ENCODE data around the gene ESR2.
"Not testable (repeated sequence)": the region's sequence is repeated elsewhere in the genome, so short reads cannot be mapped to it uniquely, and the experiment has no call there.

The ESR2 gene

GRCh38 chr14:64091217-64091616 lies 203.0 kb downstream of the ESR2 start:
- no peak for DNase-seq (ENCODE audit: low read depth, low spot score)

GRCh38 chr14:64089920-64090319 lies 204.3 kb downstream of the ESR2 start:
- DNase-seq (ENCODE audit: low read depth, low spot score): peak; percentile 82

- DNase-seq (ENCODE audit: low read depth, low spot score): no peak
Observed at GRCh38 chr14:64088647-64088964, 205.6 kb downstream of the ESR2 start.

DNA sequence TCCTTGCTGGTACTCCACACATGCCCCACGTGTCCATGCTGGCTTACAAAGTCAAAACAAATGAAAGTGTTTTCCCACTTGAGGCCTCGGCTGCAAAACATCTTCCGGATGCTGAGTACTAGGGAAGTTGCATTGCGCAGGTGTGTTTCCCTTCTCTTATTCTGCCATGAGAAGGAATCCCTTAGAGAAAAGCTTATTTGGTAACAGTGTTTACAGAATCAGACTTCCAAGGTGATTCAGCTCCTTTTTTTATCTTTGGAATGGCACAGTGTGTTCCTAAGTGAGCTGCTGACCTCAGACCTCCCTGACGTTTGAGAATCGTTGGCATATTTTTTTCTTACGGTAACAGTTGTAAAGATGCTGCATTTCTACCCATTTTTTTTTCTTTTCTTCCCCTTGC lies 211.3 kb downstream of the ESR2 start:
- DNase-seq (ENCODE audit: low read depth, low spot score): peak; percentile 69

- no peak for DNase-seq (ENCODE audit: low read depth, low spot score)
Observed at GRCh38 chr14:64081174-64081746, 212.9 kb downstream of the ESR2 start.

- no peak for DNase-seq (ENCODE audit: low read depth, low spot score)
Observed at GRCh38 chr14:64080452-64080851, 213.7 kb downstream of the ESR2 start.

- no peak for DNase-seq (ENCODE audit: low read depth, low spot score)
Observed at GRCh38 chr14:64075613-64076005, 218.6 kb downstream of the ESR2 start.

- DNase-seq (ENCODE audit: low read depth, low spot score): peak; percentile 70
Observed at GRCh38 chr14:64074961-64075612, 219.1 kb downstream of the ESR2 start.

DNA sequence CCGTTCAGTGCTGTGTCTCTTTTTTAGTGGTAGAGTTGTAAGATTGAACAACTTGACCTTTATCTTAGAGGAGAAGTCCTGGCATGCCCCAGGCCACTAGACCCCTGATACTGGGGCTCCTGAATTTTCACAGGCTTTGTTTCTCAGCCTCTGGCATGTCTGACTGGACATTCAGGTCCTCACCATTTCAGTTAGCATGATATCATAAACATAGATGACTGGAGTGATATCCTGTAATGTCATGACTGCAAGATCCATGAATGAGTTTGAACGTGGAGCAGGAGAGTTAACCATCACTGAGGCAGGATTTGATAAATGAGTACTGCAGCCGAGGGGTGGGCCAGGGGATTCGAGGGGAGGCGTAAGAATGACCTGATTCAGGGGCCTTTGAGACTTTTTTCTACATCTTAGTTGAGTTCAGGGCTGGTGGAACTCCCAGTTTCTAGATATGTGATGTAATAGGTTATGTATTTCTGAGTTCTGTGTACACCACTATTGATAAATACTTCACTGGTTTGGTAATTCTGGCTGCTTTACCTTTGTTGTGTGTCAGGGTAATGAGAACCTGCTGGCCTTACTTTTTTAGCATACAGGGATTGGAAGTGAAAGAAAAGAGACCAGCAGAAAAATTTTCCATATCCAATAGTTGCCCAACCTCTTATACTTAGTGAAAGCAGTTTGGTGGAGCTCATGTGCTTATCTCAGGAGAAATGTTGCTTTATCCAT lies 224.4 kb downstream of the ESR2 start:
- DNase-seq (ENCODE audit: low read depth, low spot score): no peak

DNA sequence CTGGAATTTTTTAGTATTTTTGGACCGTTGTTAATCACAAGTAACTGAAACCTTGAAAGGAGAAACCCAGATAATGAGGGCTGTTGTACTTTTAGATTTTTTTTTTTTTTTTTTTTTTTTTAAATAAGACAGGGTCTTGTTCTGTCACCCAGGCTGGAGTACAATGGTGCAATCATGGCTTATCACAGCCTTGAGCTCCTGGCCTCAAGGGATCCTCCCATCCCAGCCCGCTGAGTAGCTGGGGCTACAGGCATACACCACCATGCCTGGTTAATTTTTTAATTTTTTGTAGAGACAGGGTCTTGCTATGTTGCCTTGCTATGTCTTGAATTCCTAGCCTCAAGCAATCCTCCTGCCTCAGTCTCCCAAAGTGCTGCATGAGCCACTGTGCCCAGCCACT lies 229.7 kb downstream of the ESR2 start:
- DNase-seq (ENCODE audit: low read depth, low spot score): no peak

DNA sequence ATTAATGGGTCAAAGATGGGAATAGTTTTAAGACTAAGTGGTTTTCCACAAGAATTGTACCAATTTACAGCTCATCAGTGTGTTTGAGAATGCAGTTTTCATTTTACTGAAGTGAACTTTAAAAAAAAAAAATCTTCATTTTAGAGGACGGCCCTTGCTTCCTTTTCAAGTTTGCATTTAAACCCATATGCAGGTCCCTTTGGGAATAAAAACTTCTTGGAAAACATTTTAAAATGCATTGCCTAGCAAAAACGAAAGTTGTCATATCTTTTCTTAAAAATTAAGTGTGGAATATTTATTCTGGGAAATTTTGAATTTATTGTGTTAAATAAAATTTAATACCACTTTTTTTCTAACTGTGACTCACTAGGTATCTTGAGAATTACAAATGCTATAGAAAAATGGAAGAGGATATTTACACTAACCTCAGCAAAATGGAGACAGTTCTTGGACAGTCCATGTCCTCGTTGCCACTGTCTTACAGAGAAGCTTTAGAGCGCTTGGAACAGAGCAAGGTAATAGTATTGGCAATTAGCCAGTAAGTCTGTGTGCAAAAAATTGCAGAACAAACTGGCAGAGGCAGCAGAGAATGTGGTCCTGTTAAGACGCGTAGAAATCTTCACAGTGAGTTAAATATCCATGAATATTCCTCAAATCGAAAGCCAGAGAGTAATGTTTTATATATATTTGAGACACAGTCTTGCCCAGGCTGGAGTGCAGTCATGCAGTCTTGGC lies 231.6 kb downstream of the ESR2 start:
- no peak for DNase-seq (ENCODE audit: low read depth, low spot score)

DNA sequence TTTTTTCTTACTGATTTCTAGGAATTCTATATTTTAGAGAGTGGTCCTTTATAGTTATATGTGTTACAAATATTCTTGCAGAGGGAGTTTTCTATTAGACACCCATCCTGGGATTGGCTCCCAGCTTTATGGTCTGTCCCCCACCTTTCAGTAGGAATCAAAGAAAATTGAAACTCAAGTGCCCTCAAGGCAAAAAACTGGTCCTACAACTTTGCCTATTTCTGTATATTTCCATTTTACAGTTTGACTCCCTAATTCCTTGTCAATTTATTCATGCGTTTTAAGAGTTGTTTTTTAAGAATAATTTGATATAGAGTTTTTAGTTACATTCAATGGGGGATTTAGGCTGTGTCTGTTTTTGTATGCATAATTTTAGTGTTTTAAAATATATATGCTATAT lies 232.5 kb downstream of the ESR2 start:
- DNase-seq (ENCODE audit: low read depth, low spot score): no peak

DNA sequence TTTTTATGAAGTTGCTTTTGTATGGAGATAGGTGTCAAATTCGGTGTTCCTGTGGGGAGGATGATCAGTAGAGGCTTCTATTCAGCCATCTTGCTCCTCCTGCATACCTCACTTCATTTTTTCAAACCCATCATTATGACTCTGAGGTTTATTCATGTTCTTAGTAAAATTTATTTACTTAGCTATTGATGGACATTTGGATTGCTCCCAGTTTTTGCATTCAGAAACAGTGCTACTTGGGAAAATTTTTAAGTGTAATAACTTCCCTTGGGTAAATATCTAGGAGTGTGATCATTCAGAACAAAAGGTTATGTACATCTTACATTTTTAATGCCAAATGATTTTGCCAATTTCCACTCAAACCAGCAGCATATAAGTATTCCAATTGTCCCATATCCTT lies 233.1 kb downstream of the ESR2 start:
- DNase-seq (ENCODE audit: low read depth, low spot score): no peak

GRCh38 chr14:64060648-64061096 lies 233.5 kb downstream of the ESR2 start:
- no peak for DNase-seq (ENCODE audit: low read depth, low spot score)

DNA sequence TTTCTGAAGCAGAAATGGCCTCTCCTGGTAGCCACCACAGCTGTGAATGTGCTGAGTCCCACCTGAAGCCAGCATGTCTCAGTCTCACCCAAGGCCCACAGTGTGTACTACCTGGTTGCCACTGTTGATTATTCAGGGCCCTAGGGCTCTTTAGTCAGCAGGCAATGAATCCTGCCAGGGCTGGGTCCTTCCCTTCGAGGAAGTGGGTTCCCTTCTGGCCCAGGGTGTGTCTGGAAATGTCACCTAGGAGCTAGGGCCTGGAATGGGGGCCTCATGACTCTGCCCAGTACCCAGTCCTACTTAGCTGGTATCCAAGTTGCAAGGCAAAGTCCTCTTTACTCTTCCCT lies 234.0 kb downstream of the ESR2 start:
- no peak for DNase-seq (ENCODE audit: low read depth, low spot score)

- DNase-seq (ENCODE audit: low read depth, low spot score): no peak
Observed at GRCh38 chr14:64059454-64060198, 234.5 kb downstream of the ESR2 start.

DNA sequence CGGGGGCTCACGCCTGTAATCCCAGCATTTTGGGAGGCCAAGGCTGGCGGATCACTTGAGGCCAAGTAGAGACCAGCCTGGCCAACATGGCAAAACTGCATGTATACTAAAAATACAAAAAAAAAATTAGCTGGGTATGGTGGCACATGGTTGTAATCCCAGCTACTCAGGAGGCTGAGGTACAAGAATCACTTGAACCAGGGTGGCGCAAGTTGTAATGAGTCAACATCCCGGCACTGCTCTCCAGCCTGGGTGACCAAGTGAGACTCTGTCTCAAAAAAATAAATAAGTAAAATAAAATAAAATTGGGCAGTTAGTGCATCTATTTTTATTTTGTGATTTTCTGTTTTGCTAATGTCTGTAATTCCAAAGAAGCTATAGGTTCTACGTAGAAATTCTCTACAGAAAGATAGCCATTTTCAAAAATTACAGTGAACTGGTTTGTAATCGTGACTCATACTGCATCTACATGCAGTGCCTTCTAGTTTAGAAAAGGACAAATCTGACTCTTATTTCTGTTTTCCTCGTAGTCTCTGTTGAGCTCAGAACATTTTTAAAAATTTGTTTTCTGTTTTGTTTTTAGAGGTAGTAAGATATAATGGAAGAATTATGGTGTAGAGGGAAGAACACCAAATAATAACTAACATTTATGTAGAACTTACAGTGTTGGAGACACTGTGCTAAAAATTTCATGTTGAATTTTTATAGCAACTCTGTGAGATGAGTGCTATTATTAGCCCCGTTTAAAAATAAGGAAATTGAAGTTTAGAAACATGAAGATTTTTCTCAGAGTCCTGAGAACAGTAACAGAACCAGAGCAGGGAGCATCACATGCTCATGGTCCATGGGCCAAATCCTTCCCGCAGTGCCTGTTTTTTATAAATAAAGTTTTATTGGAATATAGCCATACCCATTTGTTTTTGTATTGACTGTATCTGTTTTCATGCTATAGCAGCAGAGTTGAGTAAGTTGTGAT lies 240.2 kb downstream of the ESR2 start:
- DNase-seq (ENCODE audit: low read depth, low spot score): no peak

GRCh38 chr14:64049616-64050381 lies 244.4 kb downstream of the ESR2 start:
- no peak for DNase-seq (ENCODE audit: low read depth, low spot score)

GRCh38 chr14:64045091-64045490 lies 249.1 kb downstream of the ESR2 start:
- no peak for DNase-seq (ENCODE audit: low read depth, low spot score)

- not testable (repeated sequence) for DNase-seq (ENCODE audit: low read depth, low spot score)
Observed at GRCh38 chr14:64043296-64043695, 250.9 kb downstream of the ESR2 start.

Data from astrocyte of the hippocampus (primary cell).